ENCODE results near the gene CDKAL1.
"Not testable (repeated sequence)": the region's sequence is repeated elsewhere in the genome, so short reads cannot be mapped to it uniquely, and the experiment has no call there.

Gene CDKAL1

DNA sequence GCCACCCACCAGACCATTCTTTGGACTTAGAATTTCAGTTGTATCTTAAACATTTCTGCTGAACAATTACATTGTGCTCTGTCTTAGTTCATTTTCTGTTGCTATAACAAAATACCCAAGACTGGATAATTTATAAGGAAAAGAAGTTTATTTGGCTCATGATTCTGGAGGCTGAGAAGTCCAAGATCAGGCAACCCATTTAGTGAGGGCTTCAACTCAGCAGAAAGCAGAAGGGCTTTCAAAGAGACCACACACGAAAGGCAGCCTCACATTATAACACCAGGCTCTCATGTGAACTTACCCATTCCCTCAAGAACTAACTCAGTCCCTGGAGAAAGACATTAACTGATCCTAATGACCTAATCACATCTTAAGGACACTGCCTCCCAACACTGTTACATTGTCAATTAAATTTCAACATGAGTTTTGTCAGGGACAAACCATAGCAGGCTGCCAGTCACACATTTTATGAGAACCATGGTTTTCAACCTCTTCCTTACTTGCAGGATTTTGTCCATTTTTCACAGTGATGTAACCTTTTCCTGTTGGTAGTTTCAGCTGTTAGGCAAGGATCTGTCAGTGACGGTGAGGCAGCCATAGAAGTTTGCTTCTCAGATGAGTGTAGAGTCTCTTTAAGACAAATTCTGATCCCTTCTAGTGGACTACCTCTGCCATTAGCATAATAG, 659.7 kb downstream of the CDKAL1 start:
- DNase-seq = no peak

GRCh38 chr6:21195301-21195700, 661.0 kb downstream of the CDKAL1 start:
- DNase-seq = not testable (repeated sequence)

- DNase-seq = no peak
Observed at GRCh38 chr6:21198032-21198640, 663.9 kb downstream of the CDKAL1 start.

- no peak for DNase-seq
Observed at GRCh38 chr6:21199262-21199661, 665.0 kb downstream of the CDKAL1 start.

DNA sequence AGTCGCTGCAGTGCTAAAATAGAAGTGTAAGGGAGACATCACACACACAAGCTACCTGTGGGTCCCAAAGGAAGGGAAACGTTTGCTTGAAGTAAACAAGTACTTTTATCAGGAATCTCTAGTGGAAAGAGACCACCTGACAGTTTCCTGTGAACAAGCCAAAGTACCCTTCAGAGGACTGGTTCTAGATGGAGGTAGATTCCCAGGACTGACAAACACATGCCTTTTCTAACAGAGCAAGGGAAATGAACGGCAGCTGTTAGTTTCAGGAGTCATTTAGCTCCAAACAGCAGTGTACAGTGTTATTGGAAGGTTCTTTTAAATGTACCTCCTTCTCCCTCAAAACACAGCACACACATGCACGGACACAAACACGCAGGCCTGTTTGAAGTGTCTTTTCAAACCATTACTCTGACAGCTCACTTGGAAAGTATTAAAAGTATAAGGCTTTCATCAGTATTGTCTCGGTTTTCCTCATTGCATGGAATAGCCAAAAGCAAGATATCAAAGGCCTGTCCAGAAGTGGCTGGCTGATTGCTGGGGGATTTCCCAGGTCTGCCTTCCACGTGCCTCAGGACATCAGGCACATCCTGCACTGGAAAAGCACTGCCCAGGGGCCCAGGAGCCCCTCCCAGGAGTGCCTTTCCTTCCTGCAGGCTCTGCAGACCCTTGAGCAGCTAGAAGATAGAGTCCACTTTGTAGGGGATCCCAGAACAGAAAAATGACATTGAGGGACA, 666.0 kb downstream of the CDKAL1 start:
- no peak for DNase-seq

DNA sequence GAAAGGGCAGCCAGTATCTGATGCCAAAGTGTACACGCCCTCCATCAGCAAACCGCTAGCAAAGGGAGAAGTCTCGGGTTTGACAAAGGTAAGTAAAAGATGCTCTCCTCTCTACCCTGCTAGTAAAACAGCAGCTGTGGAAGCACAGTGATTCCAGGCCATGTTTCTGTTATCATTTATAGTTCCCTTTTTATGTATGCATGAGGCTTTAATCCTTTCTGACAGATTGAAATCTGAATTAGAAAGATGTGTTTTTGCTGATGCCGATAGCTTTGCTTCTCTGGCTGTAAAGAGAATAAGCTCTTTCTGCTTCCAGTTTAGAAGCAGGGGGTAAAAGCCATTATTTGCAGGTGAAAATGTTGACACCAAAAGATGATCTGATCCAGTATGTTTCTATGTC, 666.9 kb downstream of the CDKAL1 start:
- DNase-seq = peak; percentile 78

- peak; percentile 97 for DNase-seq
Observed at GRCh38 chr6:21201637-21202350, 667.5 kb downstream of the CDKAL1 start.

- no peak for DNase-seq
Observed at GRCh38 chr6:21202521-21202920, 668.3 kb downstream of the CDKAL1 start.

DNA sequence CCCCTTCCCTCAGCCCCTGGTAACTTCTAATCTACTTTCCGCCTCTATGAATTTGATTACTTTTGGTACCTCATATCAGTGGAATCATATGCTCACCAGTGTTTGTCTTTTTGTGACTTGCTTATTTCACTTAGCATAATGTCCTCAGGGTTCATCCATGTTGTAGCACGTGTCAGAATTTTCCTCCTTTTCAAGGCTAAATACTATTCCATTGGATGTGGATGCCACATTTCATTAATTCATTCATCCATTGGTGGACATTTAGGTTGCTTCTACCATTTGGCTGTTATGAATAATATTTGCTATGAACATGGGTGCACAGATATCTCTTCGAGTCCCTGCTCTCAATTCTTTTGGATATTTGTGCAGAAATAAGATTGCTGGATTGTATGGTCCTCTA, 670.7 kb downstream of the CDKAL1 start:
- DNase-seq = no peak

DNA sequence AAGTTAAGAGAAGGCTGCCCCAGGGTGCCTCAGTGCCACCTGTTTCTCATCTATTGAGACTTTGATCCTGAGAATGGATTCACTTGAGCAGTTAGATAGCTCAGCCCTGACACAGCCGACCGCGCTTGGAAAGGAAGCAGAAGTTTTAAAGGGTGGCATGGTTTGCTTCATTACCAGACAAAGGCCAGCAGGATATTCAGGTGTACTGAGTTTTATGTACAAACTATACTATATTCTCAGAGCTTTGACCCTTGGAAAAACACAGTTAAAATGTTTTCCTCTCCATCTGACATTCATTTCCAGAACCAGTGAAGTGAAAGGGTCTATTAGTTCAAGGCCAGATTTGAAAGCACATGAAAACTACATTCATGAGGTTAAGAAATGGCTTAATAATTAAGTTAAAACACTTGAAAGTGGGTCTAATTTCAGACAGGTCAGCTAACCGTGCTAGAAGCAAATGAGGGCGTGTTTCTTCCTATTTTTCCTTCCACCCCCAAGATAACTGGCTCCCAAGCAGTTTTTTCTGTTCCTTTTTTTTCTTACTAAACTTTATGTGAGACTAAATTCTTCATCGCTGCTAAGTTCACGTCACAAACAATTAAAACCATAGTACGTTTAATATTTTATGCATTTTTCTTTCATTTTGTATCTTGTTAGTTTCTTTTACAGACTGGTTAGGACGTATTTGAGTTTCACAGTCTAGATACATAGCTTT, 674.0 kb downstream of the CDKAL1 start:
- no peak for DNase-seq

GRCh38 chr6:21208796-21209186, 674.5 kb downstream of the CDKAL1 start:
- peak; percentile 56 for DNase-seq

DNA sequence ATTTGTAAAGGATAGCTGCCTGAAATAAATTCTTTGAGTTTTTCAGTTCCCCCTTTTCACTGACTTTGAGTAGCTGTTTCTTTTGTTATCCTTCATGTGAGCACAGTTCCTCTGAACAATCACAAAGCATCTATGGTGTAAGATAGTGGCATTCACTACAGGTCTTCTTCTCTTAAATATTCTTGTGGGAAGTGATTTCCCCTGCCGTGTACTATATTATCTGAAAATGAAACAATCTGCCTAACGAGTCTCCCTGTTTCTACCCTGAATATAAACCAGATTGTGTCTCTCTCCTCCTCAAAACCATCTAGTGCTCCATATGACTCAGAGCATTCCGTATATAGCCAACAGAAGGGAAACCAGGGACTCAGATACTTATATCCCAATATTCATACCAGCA, 679.2 kb downstream of the CDKAL1 start:
- no peak for DNase-seq

GRCh38 chr6:21214738-21215448, 680.6 kb downstream of the CDKAL1 start:
- DNase-seq = no peak

GRCh38 chr6:21219241-21219640, 685.0 kb downstream of the CDKAL1 start:
- DNase-seq = no peak

DNA sequence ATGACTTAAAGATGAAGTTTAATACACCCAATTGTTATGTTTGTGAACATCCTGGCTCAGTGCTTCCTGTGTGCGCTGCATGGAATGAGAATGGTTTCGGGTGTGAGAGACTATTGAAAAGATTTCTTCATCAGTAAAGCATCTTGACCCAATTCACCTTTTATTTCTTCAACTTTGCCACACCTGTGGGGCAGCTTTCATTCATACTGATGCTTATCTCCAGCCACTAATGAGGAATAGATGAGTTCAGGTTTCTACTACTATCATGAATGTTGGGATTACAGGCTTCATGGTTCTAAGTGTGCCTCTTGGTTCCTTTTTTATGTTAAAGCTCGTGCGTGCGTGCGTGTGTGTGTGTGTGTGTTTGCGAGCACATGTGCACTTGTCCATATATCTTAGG, 685.6 kb downstream of the CDKAL1 start:
- DNase-seq = no peak

DNA sequence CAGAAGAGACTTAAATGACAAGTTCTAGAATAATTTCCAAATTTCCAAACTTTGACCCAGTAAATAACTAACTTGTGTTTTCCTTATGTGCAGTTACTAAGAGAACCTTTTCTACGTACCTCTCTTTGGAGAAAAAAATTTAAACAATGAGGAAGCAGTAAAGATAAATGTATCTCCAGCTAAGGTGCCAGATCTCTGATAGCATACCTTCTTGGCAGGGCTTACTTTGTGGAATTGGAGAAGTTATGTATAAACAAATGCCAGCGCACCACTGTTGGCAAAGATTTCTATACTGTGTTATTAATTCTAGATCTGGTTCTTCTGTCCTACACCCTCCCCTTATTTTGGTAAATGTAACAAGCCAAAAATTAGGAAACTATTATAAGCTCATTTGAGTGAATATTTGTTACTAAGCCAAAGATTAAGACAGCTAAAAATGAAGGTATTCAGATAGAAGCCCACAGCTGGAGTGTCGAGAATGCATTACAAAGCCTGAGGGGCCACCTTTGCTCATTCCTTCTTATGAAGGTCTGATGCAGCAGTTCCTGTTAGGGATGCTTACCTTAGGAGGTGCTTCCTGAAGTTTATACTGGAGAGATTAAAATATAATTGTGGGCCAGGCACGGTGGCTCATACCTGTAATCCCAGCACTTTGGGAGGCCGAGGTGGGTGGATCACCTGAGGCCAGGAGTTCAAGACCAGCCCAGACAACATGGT, 686.2 kb downstream of the CDKAL1 start:
- no peak for DNase-seq

DNA sequence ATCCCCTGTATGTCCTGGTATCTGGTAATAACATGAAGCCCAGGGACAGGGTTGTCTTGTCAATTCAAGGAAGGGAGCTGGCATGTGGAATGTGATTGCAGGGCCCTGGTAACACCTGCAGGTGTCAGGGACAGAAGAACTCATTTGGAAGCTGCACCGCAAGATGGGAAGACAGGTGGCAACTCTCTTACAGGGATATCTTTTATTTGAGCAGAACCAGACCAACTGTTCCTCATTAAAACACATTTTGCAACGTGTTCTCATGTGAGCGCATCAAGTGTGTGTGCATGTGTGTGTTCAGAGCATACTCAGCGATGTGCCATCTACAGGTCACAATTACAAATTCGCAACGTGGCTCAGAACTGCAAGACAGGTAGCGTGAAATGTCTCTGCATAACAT, 688.4 kb downstream of the CDKAL1 start:
- DNase-seq = no peak

- DNase-seq = no peak
Observed at GRCh38 chr6:21225912-21226311, 691.7 kb downstream of the CDKAL1 start.

DNA sequence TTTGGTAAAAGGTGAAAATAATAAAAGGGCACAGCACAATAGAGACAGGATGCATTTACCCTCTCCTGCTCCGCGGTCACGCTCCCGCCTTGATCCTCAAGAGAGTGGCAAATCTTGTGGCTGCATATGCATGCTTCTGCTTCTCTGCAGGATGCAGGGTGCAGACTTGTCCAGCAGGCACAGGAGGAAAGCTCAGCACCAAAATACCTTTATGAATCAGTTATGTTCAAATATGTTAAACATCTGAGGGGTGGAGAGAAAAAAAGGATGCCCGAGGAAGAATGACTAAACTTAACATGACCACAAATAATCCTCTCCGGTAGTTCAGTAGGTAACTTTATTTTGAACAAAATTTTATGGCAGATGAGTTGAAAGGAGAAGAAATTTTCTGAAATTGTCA, 693.2 kb downstream of the CDKAL1 start:
- no peak for DNase-seq

- no peak for DNase-seq
Observed at GRCh38 chr6:21228411-21228810, 694.2 kb downstream of the CDKAL1 start.

- DNase-seq = no peak
Observed at GRCh38 chr6:21228876-21229460, 694.7 kb downstream of the CDKAL1 start.

All from NCI-H510A treated with DMSO at 0.1 percent for 48 hours (cell line).